GM19397 (cell line): ENCODE data around the gene GRM4.
"Not testable (repeated sequence)": the region's sequence is repeated elsewhere in the genome, so short reads cannot be mapped to it uniquely, and the experiment has no call there.

Source experiments
- ATAC-seq: cut with Tn5 transposase; IDR thresholded peaks from one replicate; pipeline ENCODE4 v1.9.1; 2021; ENCODE audit warnings: mild to moderate bottlenecking, moderate library complexity; ENCODE audit not compliant: unreplicated experiment

GRM4 gene

DNA sequence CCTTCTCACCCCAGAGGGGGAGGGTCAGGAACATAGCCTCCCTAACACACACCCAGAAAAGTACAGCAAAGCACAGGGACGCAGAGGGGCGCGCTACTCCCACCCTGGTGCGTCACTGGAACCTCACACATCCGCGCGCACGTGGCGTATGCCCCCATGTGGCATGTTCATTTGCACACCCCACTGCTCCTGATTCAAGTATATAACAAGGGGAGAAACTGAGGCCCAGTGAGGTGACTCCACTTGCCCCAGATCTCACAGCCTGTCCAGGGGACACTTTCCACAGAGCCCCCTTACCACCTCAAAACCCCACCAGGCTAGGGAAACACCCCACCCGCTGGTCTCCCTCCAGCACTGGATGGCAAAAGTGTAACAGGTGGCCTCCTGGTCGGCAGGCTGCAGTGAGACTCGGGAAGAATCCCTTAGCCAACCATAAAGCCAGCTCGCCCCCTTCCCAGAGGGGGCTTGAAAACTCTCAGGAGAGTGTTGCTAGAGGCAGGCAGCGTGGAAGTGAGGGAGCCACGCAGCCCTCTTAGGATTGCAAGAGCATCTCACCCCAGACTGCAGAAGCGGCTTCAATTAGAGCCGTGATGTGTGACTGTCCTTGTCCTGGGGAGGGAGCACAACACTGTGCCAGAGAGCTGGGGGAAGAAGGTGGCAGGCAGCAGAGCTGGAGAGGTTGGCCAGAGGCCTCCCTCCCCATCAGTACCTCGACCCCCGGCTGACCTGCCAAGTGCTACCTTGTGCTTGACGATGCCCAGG lies at the start of gene GRM4:
TSS of gene GRM4 (minus strand) at position 67 of the 762 bp plus-strand sequence. CDS start 12,591 bp downstream, outside the sequence.
- no peak for ATAC-seq

- ATAC-seq: no peak
Measured at GRCh38 chr6:34194772-34195171, 48.9 kb upstream of the GRM4 start.

- ATAC-seq: no peak
Measured at GRCh38 chr6:34190504-34191122, 44.7 kb upstream of the GRM4 start.

GRCh38 chr6:34189806-34190503 lies 44.1 kb upstream of the GRM4 start:
- ATAC-seq: no peak

DNA sequence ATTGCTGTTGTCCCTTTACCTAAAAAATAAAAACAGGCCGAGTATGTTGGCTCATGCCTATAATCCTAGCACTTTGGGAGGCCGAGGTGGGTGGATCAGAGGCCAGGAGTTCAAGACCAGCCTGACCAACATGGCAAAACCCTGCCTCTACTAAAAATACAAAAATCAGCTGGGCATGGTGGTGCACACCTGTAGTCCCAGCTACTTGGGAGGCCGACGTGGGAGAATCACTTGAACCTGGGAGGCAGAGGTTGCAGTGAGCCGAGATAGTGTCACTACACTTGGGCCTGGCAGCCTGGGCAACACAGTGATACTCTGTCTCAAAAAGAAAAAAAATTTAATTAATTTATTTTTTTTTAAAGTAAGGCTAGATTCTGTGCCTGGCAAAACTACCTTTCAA lies 38.8 kb upstream of the GRM4 start:
- not testable (repeated sequence) for ATAC-seq

- no peak for ATAC-seq
Measured at GRCh38 chr6:34182751-34183531, 37.1 kb upstream of the GRM4 start.

DNA sequence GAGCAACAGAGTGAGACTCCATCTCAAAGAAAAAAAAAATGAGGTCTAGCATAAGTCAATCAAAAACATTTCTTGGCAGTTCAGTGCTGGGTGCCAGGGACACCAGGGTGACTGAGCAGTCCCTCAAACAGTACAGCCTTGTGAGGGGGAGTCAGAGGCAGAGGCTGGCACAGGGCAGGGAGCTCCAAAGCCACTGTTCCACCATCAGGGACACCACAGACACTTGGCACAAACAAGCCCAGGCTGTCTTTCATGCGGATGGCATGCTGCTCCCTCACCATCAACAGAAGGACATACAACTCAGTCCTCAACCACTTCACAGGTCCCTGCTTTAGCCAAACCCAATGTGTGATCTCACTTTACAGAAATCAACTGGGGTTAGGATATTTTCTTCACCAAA lies 36.0 kb upstream of the GRM4 start:
- no peak for ATAC-seq

GRCh38 chr6:34179106-34179720 lies 33.3 kb upstream of the GRM4 start:
- no peak for ATAC-seq

GRCh38 chr6:34178357-34179105 lies 32.6 kb upstream of the GRM4 start:
- no peak for ATAC-seq

DNA sequence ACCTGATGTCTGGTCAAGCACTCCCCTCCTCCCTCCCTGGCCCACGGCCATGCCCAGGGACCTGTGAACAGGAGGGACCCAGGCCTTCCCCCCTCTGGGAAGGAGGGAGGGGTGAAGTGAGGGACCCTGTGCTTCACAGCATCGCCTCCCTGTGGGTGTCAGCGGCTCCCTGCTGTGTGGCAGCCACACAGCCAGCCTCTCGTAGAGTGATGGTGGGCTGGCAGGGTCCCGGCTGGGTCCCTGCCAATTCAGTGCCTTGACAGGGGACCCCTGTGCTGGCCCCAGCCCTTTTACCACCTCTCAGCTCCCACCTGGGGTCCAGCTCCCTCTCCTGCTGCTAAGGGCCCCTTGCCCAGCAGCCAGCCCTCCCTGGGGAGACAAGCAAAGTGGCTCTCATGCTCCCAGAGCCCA lies 31.3 kb upstream of the GRM4 start:
- no peak for ATAC-seq

DNA sequence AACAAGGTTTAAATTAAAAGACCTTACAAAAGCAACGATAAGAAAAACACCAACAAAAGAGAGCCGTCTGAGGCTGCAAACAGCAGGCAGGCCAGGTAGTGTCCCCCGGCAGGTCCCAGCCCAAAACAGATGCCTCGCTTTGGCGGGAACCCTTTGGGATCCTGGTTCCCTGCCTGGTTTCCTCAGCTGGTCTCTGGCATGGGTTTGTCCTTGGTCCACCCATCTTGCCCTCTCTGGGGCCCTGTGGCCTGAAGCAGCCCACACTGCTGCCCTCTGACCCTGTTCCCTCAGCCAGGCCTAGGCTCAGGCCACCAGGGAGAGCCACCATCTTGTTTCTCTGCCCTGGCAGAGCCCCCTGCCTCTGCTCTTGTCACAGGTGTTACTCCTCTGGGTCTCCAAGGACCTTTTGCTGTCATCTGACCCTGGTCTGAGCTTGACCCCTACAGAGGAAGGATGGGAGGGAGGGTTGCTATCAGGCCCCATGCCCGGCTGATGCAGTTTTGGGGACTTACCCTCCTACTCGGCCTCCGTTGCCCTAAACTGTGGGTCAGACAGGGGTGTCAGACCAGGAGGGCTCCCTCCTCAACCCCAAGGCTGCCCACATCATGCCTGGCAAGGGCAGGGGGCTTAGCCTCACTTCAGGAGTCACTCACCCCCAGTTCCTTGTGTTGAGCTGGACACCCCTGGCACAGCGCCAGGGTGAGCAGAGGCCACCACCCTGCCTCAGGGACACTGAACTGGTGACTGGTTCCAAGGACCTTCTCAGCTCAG lies 30.6 kb upstream of the GRM4 start:
- ATAC-seq: no peak

- no peak for ATAC-seq
Measured at GRCh38 chr6:34174846-34175399, 29.0 kb upstream of the GRM4 start.

DNA sequence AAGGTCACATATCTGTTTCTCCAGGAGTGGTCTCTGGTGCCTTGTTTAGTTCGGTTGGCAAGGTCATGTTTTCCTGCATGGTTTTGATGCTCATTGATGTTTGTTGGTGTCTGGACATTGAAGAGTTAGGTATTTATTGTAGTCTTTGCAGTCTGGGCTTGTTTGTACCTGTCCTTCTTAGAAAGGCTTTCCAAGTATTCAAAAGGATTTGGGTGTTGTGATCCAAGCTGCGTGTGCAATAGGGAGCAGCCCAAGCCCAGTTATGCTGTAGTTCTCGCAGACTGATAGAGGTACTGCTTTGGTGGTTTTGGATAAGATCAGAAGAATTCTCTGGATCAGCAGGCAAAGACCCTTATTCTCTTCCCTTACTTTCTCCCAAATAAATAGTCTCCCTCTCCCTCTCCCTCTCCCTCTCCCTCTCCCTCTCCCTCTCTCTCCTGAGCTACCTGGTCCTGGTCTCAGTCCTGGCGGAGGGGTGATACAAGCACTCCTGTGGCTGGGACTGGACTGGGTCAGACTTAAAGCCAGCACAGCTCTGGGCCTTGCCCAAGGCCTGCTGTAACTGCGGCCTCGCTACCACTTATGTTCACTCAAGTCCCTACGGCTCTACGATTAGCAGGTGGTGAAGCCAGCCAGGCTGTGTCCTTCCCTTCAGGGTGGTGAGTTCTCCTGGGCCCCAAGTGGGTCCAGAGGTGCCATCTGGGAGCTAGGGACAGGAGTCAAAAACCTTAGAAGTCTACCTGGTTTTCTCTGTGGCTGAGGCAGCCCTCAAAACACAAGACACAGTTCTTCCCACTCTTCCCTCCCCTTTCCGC lies 27.3 kb upstream of the GRM4 start:
- no peak for ATAC-seq

DNA sequence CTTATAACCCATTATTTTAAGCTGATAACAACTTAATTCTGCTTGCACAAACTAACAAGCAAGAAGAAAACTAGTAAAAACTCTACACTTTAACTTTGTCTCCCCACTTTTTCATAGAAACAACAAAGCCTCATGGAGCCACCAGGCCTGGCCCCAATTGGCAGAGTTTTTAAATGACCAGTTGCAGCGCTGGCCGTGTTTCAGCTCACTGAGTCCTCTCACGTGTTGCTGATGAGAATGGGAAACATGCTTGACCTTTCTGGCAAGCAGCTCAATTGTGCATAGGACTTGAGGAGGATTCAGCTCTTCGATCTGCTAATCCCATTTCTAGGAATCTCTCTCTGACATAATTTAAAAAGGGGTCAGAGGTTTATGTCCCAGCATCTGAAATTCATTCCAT lies 24.5 kb upstream of the GRM4 start:
- no peak for ATAC-seq

DNA sequence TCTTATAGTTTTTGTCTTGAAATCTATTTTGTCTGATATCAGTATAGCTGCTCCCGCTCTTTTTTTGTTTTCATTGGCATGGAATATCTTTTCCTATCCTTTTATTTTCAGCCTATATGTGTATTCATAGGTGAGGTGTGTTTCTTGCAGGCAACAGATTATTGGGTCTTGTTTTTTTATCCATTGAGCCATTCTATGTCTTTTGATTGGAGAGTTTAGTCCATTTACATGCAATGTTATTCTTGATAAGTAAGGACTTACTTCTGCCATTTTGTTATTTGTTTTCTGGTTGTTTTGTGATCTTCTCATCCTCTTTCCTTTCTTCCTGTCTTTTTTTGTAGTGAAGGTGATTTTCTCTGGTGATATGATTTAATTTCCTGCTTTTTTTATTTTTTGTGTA lies 24.0 kb upstream of the GRM4 start:
- no peak for ATAC-seq

DNA sequence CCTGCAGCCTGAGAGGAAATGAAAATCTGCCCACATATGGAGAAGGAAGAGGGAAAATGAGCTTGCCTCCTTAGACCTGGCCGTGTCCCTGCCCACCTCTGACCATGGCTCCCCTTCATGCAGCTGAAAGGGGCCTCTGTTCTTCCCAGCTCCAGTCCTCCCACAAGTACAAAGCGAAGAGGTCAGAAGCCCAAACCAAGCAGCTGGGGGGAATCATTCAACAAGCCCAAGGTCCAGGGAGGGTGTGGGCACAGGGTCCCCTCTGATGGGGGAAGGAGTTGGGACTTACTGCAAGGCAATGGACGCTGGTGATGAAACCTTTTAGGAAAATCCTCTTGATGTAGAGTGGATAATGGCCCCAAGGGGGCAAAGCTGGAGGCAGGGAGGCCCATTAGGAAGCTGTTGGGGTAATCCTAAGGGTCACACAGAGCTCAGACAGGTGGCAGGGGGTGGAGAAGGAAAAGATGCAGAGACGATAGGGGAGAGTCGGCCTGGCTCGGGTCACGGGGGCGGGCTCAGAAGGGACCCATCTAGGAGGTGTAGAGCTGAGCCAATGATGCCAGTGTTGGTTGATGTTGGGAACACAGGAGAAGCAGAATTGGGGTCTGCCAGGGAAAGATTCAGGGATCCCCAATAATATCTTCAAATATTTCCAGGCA lies 16.1 kb upstream of the GRM4 start:
- no peak for ATAC-seq

DNA sequence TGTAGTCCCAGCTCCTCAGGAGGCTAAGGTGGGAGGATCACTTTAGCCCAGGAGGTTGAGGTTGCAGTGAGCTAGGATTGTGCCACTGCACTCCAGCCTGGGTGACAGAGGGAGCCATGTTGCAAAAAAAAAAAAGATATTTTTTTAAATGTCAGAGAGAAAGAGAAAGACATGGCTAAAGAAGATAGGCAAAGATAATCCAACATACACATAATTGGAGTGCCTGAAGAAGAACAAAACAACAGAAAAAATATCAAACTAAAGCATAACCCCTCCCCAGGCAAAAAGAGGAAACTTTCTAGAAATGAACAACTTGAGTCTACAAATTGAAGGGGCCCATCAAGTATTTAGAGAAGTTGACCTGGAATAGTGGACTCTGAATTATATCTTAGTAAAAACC lies 14.0 kb upstream of the GRM4 start:
- ATAC-seq: no peak

DNA sequence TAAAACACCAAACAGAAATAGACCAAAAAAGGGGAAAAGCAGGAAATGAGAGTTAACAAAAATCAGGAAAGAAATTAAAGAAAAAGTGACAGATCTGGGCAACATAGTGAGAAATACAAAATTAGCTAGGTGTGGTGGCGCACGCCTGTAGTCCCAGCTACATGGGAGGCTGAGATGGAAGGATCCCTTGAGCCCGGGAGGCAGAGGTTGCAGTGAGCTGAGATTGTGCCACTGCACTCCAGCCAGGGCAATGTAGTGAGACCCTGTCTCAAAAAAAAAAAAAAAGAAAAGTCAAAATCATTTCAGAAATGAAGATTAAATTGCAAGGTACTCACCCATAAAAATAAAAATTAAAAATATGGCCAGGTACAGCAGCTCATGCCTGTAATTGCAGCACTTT lies 13.0 kb upstream of the GRM4 start:
- ATAC-seq: no peak
